Measurements from ENCODE around the gene APOBEC3A. TPM values are rescaled to one million over a fixed set of nuclear protein-coding genes. Genes with fewer than 3 reads are reported as not detected.
A peak's percentile ranks its signal among the peaks of the same experiment; 100 is the strongest.

Gene APOBEC3A
- total and polyA plus RNA-seq, 10 of the 15 experiments (the other 5 are each of a cell fraction or from before 2014, with no cell fraction given): 0.20 TPM; not detected in 9

DNA sequence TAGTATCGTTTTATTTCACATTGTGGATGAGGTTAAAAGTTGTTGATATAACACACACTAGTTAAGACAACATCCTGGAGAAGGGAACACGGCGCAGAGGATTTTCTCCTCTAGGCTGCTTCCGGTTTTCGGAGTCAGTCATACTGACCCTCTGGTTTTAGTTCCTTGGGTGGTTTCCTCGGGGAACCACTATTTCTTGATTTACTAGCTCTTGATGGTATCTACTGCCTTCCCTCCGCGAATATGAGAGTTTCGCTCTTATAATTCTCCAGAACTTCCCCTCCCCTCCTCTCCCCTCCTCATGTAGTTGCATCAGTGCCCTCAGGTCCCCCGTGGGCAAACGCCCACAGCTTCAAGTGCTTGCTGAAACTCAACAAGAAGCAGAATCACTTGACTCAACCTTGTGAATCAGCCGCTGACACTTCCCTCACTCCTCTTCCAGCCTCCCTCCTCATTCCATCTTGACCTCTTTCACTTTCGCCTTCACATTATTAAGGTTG is 15.9 kb upstream of the APOBEC3A start (continued):
- peak; percentile 71; the same call in 1 of the 2 replicates for TF ChIP-seq NFIC (IDR thresholded peaks at IDR 0.05; ENCODE audit: low read depth, low read length)
- TF ChIP-seq HCFC1 (IDR thresholded peaks at IDR 0.05; ENCODE audit: low read length): no peak
- no peak for TF ChIP-seq POLR2AphosphoS2 (IDR thresholded peaks at IDR 0.05; ENCODE audit: low read depth, low read length)
- no peak; the same call in 1 of the 2 replicates for TF ChIP-seq CBFB (IDR thresholded peaks at IDR 0.05; ENCODE audit: low read depth)
- TF ChIP-seq, protein P1, sequence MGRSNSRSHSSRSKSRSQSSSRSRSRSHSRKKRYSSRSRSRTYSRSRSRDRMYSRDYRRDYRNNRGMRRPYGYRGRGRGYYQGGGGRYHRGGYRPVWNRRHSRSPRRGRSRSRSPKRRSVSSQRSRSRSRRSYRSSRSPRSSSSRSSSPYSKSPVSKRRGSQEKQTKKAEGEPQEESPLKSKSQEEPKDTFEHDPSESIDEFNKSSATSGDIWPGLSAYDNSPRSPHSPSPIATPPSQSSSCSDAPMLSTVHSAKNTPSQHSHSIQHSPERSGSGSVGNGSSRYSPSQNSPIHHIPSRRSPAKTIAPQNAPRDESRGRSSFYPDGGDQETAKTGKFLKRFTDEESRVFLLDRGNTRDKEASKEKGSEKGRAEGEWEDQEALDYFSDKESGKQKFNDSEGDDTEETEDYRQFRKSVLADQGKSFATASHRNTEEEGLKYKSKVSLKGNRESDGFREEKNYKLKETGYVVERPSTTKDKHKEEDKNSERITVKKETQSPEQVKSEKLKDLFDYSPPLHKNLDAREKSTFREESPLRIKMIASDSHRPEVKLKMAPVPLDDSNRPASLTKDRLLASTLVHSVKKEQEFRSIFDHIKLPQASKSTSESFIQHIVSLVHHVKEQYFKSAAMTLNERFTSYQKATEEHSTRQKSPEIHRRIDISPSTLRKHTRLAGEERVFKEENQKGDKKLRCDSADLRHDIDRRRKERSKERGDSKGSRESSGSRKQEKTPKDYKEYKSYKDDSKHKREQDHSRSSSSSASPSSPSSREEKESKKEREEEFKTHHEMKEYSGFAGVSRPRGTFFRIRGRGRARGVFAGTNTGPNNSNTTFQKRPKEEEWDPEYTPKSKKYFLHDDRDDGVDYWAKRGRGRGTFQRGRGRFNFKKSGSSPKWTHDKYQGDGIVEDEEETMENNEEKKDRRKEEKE (IDR thresholded peaks at IDR 0.05): no peak
- TF ChIP-seq TCF7 (IDR thresholded peaks at IDR 0.05; ENCODE audit: borderline replicate concordance): no peak
- TF ChIP-seq, protein P2, sequence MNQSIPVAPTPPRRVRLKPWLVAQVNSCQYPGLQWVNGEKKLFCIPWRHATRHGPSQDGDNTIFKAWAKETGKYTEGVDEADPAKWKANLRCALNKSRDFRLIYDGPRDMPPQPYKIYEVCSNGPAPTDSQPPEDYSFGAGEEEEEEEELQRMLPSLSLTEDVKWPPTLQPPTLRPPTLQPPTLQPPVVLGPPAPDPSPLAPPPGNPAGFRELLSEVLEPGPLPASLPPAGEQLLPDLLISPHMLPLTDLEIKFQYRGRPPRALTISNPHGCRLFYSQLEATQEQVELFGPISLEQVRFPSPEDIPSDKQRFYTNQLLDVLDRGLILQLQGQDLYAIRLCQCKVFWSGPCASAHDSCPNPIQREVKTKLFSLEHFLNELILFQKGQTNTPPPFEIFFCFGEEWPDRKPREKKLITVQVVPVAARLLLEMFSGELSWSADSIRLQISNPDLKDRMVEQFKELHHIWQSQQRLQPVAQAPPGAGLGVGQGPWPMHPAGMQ (IDR thresholded peaks at IDR 0.05; ENCODE audit: borderline replicate concordance): no peak
- peak; percentile 26 for TF ChIP-seq SP1 (IDR thresholded peaks at IDR 0.05; ENCODE audit: low read depth, low read length)
- TF ChIP-seq, protein P3, sequence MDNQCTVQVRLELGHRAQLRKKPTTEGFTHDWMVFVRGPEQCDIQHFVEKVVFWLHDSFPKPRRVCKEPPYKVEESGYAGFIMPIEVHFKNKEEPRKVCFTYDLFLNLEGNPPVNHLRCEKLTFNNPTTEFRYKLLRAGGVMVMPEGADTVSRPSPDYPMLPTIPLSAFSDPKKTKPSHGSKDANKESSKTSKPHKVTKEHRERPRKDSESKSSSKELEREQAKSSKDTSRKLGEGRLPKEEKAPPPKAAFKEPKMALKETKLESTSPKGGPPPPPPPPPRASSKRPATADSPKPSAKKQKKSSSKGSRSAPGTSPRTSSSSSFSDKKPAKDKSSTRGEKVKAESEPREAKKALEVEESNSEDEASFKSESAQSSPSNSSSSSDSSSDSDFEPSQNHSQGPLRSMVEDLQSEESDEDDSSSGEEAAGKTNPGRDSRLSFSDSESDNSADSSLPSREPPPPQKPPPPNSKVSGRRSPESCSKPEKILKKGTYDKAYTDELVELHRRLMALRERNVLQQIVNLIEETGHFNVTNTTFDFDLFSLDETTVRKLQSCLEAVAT (IDR thresholded peaks at IDR 0.05): peak; percentile 72; the same call in 1 of the 2 replicates
- TF ChIP-seq ATF7 (IDR thresholded peaks at IDR 0.05; ENCODE audit: low read depth): peak; percentile 85
- TF ChIP-seq, protein P4, sequence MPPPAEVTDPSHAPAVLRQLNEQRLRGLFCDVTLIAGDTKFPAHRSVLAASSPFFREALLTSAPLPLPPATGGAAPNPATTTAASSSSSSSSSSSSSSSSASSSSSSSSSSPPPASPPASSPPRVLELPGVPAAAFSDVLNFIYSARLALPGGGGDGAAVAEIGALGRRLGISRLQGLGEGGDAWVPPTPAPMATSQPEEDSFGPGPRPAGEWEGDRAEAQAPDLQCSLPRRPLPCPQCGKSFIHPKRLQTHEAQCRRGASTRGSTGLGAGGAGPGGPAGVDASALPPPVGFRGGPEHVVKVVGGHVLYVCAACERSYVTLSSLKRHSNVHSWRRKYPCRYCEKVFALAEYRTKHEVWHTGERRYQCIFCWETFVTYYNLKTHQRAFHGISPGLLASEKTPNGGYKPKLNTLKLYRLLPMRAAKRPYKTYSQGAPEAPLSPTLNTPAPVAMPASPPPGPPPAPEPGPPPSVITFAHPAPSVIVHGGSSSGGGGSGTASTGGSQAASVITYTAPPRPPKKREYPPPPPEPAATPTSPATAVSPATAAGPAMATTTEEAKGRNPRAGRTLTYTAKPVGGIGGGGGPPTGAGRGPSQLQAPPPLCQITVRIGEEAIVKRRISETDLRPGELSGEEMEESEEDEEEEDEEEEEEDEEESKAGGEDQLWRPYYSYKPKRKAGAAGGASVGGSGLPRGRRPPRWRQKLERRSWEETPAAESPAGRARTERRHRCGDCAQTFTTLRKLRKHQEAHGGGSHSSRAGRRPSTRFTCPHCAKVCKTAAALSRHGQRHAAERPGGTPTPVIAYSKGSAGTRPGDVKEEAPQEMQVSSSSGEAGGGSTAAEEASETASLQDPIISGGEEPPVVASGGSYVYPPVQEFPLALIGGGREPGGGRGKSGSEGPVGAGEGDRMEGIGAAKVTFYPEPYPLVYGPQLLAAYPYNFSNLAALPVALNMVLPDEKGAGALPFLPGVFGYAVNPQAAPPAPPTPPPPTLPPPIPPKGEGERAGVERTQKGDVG (CRISPR knock-in tag; IDR thresholded peaks at IDR 0.05): no peak
- TF ChIP-seq, protein P5, sequence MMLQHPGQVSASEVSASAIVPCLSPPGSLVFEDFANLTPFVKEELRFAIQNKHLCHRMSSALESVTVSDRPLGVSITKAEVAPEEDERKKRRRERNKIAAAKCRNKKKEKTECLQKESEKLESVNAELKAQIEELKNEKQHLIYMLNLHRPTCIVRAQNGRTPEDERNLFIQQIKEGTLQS (IDR thresholded peaks at IDR 0.05; ENCODE audit: borderline replicate concordance, extremely low read depth, low read depth, low read length): no peak
- TF ChIP-seq ZNF207 (IDR thresholded peaks at IDR 0.05; ENCODE audit: borderline replicate concordance): no peak
- no peak for TF ChIP-seq PAX8 (IDR thresholded peaks at IDR 0.05)
- peak; percentile 92 to 96 for TF ChIP-seq IKZF2 (IDR thresholded peaks at IDR 0.05)
- TF ChIP-seq NFXL1 (IDR thresholded peaks at IDR 0.05; ENCODE audit: borderline replicate concordance): no peak
- TF ChIP-seq TBL1XR1 (IDR thresholded peaks at IDR 0.05; ENCODE audit: low read depth, low read length): peak; percentile 83; the same call in 1 of the 2 replicates
- TF ChIP-seq CREM (IDR thresholded peaks at IDR 0.05; ENCODE audit: low read depth): 0 out of 2 replicates have a peak, but pooled peaks have one; percentile 30
- TF ChIP-seq MTA2 (IDR thresholded peaks at IDR 0.05; ENCODE audit: low read depth): peak; percentile 82
- TF ChIP-seq CEBPB (IDR thresholded peaks at IDR 0.05; ENCODE audit: borderline replicate concordance in 1 of 2, low read depth in 2 of 2, low read length in 2 of 2): peak in 1 of 2 experiments; percentile 54; a peak in 1 of 4 replicates
- 0 out of 2 replicates have a peak, but pooled peaks have one; percentile 38 for TF ChIP-seq CHD2 (IDR thresholded peaks at IDR 0.05; ENCODE audit: borderline replicate concordance, low read depth, low read length)
